CD4-positive, alpha-beta memory T cell (primary cell): ENCODE data around the gene TMEM167A. TPM values are rescaled to one million over a fixed set of nuclear protein-coding genes. Genes with fewer than 3 reads are reported as not detected.

Experiments
- CTCF ChIA-PET: fragments of 350-600 bp; sonication (Branson Sonifier 250); formaldehyde crosslinking; loops from one replicate; lab custom pipeline; 2021; ENCODE audit warnings: inconsistent platforms; ENCODE audit not compliant: partially characterized antibody; lab: Charles Lee
- POLR2A ChIA-PET: fragments of 350-600 bp; sonication (Branson Sonifier 250); formaldehyde crosslinking; loops from one replicate; lab custom pipeline; 2021; ENCODE audit not compliant: partially characterized antibody; lab: Charles Lee
- DNase-seq, 5 donors: peaks; one replicate each; pipeline versions ENCODE4 v3.0.0 to v3.0.0-alpha.2; 2020 to 2022; ENCODE audit warnings: mixed read lengths in 1 of 5
- H3K27ac ChIP-seq: one replicate; pipeline ENCODE4 v1.7.0; 2013; ENCODE audit warnings: low read depth, low read length
- H3K27me3 ChIP-seq: 2 replicates; pipeline ENCODE4 v1.7.0; 2013; ENCODE audit warnings: mild to moderate bottlenecking, low read length, moderate library complexity; ENCODE audit not compliant: insufficient read depth
- H3K36me3 ChIP-seq: 2 replicates; pipeline ENCODE4 v1.7.0; 2013; ENCODE audit warnings: mild to moderate bottlenecking, low read length, moderate library complexity; ENCODE audit not compliant: insufficient read depth
- H3K4me1 ChIP-seq: 2 replicates; pipeline ENCODE4 v1.7.0; 2013; ENCODE audit warnings: mild to moderate bottlenecking, low read length, moderate library complexity; ENCODE audit not compliant: insufficient read depth
- H3K4me3 ChIP-seq, 2 donors: one replicate each; pipeline ENCODE4 v1.7.0; 2013; ENCODE audit warnings: low read length in 2 of 2, mild to moderate bottlenecking in 1 of 2
- H3K9me3 ChIP-seq, 2 donors: one replicate each; pipeline ENCODE4 v1.7.0; 2013; ENCODE audit warnings: low read length in 2 of 2, control low read depth in 1 of 2; ENCODE audit not compliant: control insufficient read depth in 1 of 2
- H3K27ac Mint-ChIP-seq, 7 donors: one replicate each; pipeline ENCODE4 v1.8.0; 2020 to 2021; ENCODE audit warnings: mixed read lengths in 7 of 7, mild to moderate bottlenecking in 6 of 7, inconsistent platforms in 3 of 7, moderate library complexity in 3 of 7
- H3K27me3 Mint-ChIP-seq, 2 donors: one replicate each; pipeline ENCODE4 v1.8.0; 2020 to 2021; ENCODE audit warnings: mixed read lengths in 2 of 2
- H3K36me3 Mint-ChIP-seq, 2 donors: one replicate each; pipeline ENCODE4 v1.8.0; 2020 to 2021; ENCODE audit warnings: mixed read lengths in 2 of 2, inconsistent platforms in 1 of 2, mild to moderate bottlenecking in 1 of 2
- H3K4me1 Mint-ChIP-seq, 4 donors: one replicate each; pipeline ENCODE4 v1.8.0; 2020 to 2021; ENCODE audit warnings: mixed read lengths in 4 of 4, mild to moderate bottlenecking in 1 of 4
- H3K4me3 Mint-ChIP-seq, 8 donors: one replicate each; pipeline ENCODE4 v1.8.0; 2020 to 2021; ENCODE audit warnings: mixed read lengths in 8 of 8, mild to moderate bottlenecking in 7 of 8, moderate library complexity in 6 of 8, inconsistent platforms in 3 of 8
- H3K9me3 Mint-ChIP-seq, 8 donors: one replicate each; pipeline ENCODE4 v1.8.0; 2020 to 2021; ENCODE audit warnings: mixed read lengths in 8 of 8, mild to moderate bottlenecking in 5 of 8, inconsistent platforms in 3 of 8, moderate library complexity in 1 of 8
- intact Hi-C: fragments of 100-400 bp; cut with micrococcal nuclease; formaldehyde crosslinking; loops from one replicate; pipeline ENCODE4 v1.15.1; 2023
- polyA plus RNA-seq, 2 donors: library from polyadenylated mRNA; unstranded; fragments of 300-500 nt; fragmentation: Illumina TruSeq; gene quantifications; one replicate each; pipeline ENCODE4 v1.2.3, GENCODE V29; 2021
- total RNA-seq, 2 experiments: library from RNA; stranded (reverse); gene quantifications; one replicate each; pipeline ENCODE4 v1.2.3, GENCODE V29; 2021

TMEM167A gene
- total and polyA plus RNA-seq, 4 experiments from 2014 or later = 44.6 to 84.3 (median 57.6) TPM

- no peak overlapping the region for H3K27ac Mint-ChIP-seq
- no peaks in the 10 kb centered on the region for H3K4me1 ChIP-seq
- H3K9me3 Mint-ChIP-seq = no peaks in the 10 kb centered on the region
- H3K36me3 Mint-ChIP-seq = no peaks in the 10 kb centered on the region
- no peaks in the 10 kb centered on the region for H3K9me3 ChIP-seq
- no peaks in the 10 kb centered on the region for H3K27me3 Mint-ChIP-seq
- no peak overlapping the region for H3K4me3 ChIP-seq
- ChIA-PET CTCF (no interaction called here), POLR2A (no interaction called here)
- no peaks in the 10 kb centered on the region for H3K27me3 ChIP-seq
- H3K36me3 ChIP-seq = no peaks in the 10 kb centered on the region
- peak overlapping the region in 1 of 8 donors; percentile 8 for H3K4me3 Mint-ChIP-seq
- no peak for DNase-seq
- intact Hi-C loops = no loop called here
- peaks cover 0 to 1% (median 0%) of the 10 kb centered on the region in 4 donors for H3K4me1 Mint-ChIP-seq
- H3K27ac ChIP-seq = no peak overlapping the region
These were observed 51.3 kb downstream of the TMEM167A start for GRCh38 chr5:83025690-83026478.

GRCh38 chr5:83022334-83022733 is 54.9 kb downstream of the TMEM167A start:
- intact Hi-C loops = no loop called here
- H3K9me3 Mint-ChIP-seq = peaks cover 0 to 4% (median 0%) of the 10 kb centered on the region in 8 donors
- Histone ChIP-seq H3K36me3 (no peaks in the 10 kb centered on the region), H3K9me3 (no peaks in the 10 kb centered on the region), H3K4me1 (no peaks in the 10 kb centered on the region), H3K4me3 (no peak overlapping the region), H3K27ac (no peak overlapping the region), H3K27me3 (no peaks in the 10 kb centered on the region)
- no peak overlapping the region for H3K27ac Mint-ChIP-seq
- POLR2A ChIA-PET = no interaction called here
- H3K4me1 Mint-ChIP-seq = peaks cover 0 to 1% (median 0%) of the 10 kb centered on the region in 4 donors
- DNase-seq = no peak
- no peak overlapping the region for H3K4me3 Mint-ChIP-seq
- peaks cover 0 to 5% of the 10 kb centered on the region in 2 donors for H3K36me3 Mint-ChIP-seq
- CTCF ChIA-PET = no interaction called here
- H3K27me3 Mint-ChIP-seq = no peaks in the 10 kb centered on the region

- POLR2A ChIA-PET = no interaction called here
- H3K4me1 Mint-ChIP-seq = no peaks in the 10 kb centered on the region
- Histone ChIP-seq H3K9me3 (no peaks in the 10 kb centered on the region), H3K36me3 (no peaks in the 10 kb centered on the region), H3K4me1 (no peaks in the 10 kb centered on the region), H3K27ac (no peak overlapping the region), H3K4me3 (no peak overlapping the region), H3K27me3 (no peaks in the 10 kb centered on the region)
- H3K9me3 Mint-ChIP-seq = peaks cover 0 to 4% (median 0%) of the 10 kb centered on the region in 8 donors
- CTCF ChIA-PET = no interaction called here
- H3K36me3 Mint-ChIP-seq = peaks cover 1 to 5% of the 10 kb centered on the region in 2 donors
- no peak overlapping the region for H3K27ac Mint-ChIP-seq
- H3K4me3 Mint-ChIP-seq = no peak overlapping the region
- DNase-seq = no peak
- H3K27me3 Mint-ChIP-seq = no peaks in the 10 kb centered on the region
- intact Hi-C loops = no loop called here
These were observed 61.5 kb downstream of the TMEM167A start for GRCh38 chr5:83015676-83016075.

GRCh38 chr5:83011985-83012384 is 65.2 kb downstream of the TMEM167A start:
- intact Hi-C loops = no loop called here
- H3K27ac ChIP-seq = no peak overlapping the region
- Mint-ChIP-seq H3K27me3 (no peaks in the 10 kb centered on the region), H3K4me3 (no peak overlapping the region), H3K4me1 (no peaks in the 10 kb centered on the region), H3K36me3 (peaks cover 0 to 1% of the 10 kb centered on the region in 2 donors), H3K27ac (no peak overlapping the region), H3K9me3 (no peaks in the 10 kb centered on the region)
- POLR2A ChIA-PET = no interaction called here
- no peaks in the 10 kb centered on the region for H3K36me3 ChIP-seq
- CTCF ChIA-PET = interaction anchor here (1.4 kb wide), 1 partner anchor 9 kb away, joined by 3 read pairs; no protein-coding TSS in a partner anchor
- H3K4me1 ChIP-seq = no peaks in the 10 kb centered on the region
- H3K9me3 ChIP-seq = no peaks in the 10 kb centered on the region
- H3K27me3 ChIP-seq = no peaks in the 10 kb centered on the region
- no peak for DNase-seq
- H3K4me3 ChIP-seq = no peak overlapping the region

- H3K4me3 ChIP-seq = no peak overlapping the region
- Mint-ChIP-seq H3K27ac (no peak overlapping the region), H3K36me3 (no peaks in the 10 kb centered on the region), H3K4me1 (no peaks in the 10 kb centered on the region), H3K9me3 (no peaks in the 10 kb centered on the region), H3K4me3 (no peak overlapping the region), H3K27me3 (peaks cover 0 to 2% of the 10 kb centered on the region in 2 donors)
- no peaks in the 10 kb centered on the region for H3K36me3 ChIP-seq
- CTCF ChIA-PET = no interaction called here
- POLR2A ChIA-PET = no interaction called here
- no peaks in the 10 kb centered on the region for H3K9me3 ChIP-seq
- H3K27me3 ChIP-seq = no peaks in the 10 kb centered on the region
- no peak for DNase-seq
- intact Hi-C loops = no loop called here
- no peaks in the 10 kb centered on the region for H3K4me1 ChIP-seq
- H3K27ac ChIP-seq = no peak overlapping the region
These were observed 67.8 kb downstream of the TMEM167A start for GRCh38 chr5:83009408-83009807.

GRCh38 chr5:83007755-83008154 is 69.4 kb downstream of the TMEM167A start:
- Mint-ChIP-seq H3K9me3 (no peaks in the 10 kb centered on the region), H3K27me3 (peaks cover 0 to 2% of the 10 kb centered on the region in 2 donors), H3K27ac (no peak overlapping the region), H3K4me3 (no peak overlapping the region), H3K4me1 (no peaks in the 10 kb centered on the region), H3K36me3 (no peaks in the 10 kb centered on the region)
- H3K27me3 ChIP-seq = no peaks in the 10 kb centered on the region
- CTCF ChIA-PET = no interaction called here
- H3K9me3 ChIP-seq = no peaks in the 10 kb centered on the region
- POLR2A ChIA-PET = no interaction called here
- no peak overlapping the region for H3K4me3 ChIP-seq
- H3K27ac ChIP-seq = no peak overlapping the region
- H3K4me1 ChIP-seq = no peaks in the 10 kb centered on the region
- intact Hi-C loops = no loop called here
- no peak for DNase-seq
- H3K36me3 ChIP-seq = no peaks in the 10 kb centered on the region

GRCh38 chr5:83006683-83007283 is 70.4 kb downstream of the TMEM167A start:
- ChIA-PET CTCF (no interaction called here), POLR2A (no interaction called here)
- Histone ChIP-seq H3K4me3 (no peak overlapping the region), H3K27ac (no peak overlapping the region), H3K9me3 (no peaks in the 10 kb centered on the region), H3K27me3 (no peaks in the 10 kb centered on the region), H3K4me1 (no peaks in the 10 kb centered on the region), H3K36me3 (no peaks in the 10 kb centered on the region)
- intact Hi-C loops = no loop called here
- no peaks in the 10 kb centered on the region for H3K9me3 Mint-ChIP-seq
- no peaks in the 10 kb centered on the region for H3K4me1 Mint-ChIP-seq
- no peaks in the 10 kb centered on the region for H3K36me3 Mint-ChIP-seq
- H3K4me3 Mint-ChIP-seq = no peak overlapping the region
- peaks cover 0 to 2% of the 10 kb centered on the region in 2 donors for H3K27me3 Mint-ChIP-seq
- no peak overlapping the region for H3K27ac Mint-ChIP-seq
- DNase-seq = no peak
